SU-DHL-6 (cell line): ENCODE data around the gene GGN.

Source experiments
- H2AFZ ChIP-seq: fragments of 200-600 bp; sonication (generic); 2 replicates; pipeline ENCODE4 v1.6.1; 2014; ENCODE audit warnings: low read depth, mild to moderate bottlenecking, moderate library complexity, mixed read lengths, antibody characterized with exemption, low read length; ENCODE audit not compliant: severe bottlenecking
- H3F3A ChIP-seq: fragments of 200-600 bp; shearing (Covaris generic); 2 replicates; pipeline ENCODE4 v1.6.0; 2016; ENCODE audit warnings: antibody characterized with exemption, mild to moderate bottlenecking; ENCODE audit not compliant: insufficient read depth
- H3K27ac ChIP-seq: fragments of 200-600 bp; sonication (generic); 2 replicates; pipeline ENCODE4 v1.5.1; 2016; ENCODE audit warnings: low read depth, mild to moderate bottlenecking, low read length, moderate library complexity, mixed read lengths
- H3K27me3 ChIP-seq: fragments of 200-600 bp; sonication (generic), shearing (Covaris generic); 2 replicates; pipeline ENCODE4 v1.6.0; 2014; ENCODE audit warnings: mild to moderate bottlenecking, low read length
- H3K36me3 ChIP-seq: fragments of 200-600 bp; sonication (generic); 2 replicates; pipeline ENCODE4 v1.6.1; 2014; ENCODE audit warnings: mild to moderate bottlenecking, low read length, mixed read lengths
- H3K4me2 ChIP-seq: fragments of 300-600, 200-600 bp; shearing (Covaris generic), sonication (generic); 2 replicates; pipeline ENCODE4 v1.6.0; 2014; ENCODE audit warnings: low read length, low read depth, mild to moderate bottlenecking; ENCODE audit not compliant: poor library complexity, severe bottlenecking
- H3K4me3 ChIP-seq: fragments of 200-600 bp; sonication (generic); 2 replicates; pipeline ENCODE4 v1.5.1; 2014; ENCODE audit warnings: antibody characterized with exemption, low read length, mild to moderate bottlenecking, mixed read lengths; ENCODE audit not compliant: insufficient read depth, poor library complexity, severe bottlenecking
- H3K79me2 ChIP-seq: fragments of 200-600 bp; sonication (generic); 2 replicates; pipeline ENCODE4 v1.6.1; 2014; ENCODE audit warnings: mild to moderate bottlenecking, low read length, moderate library complexity; ENCODE audit not compliant: insufficient read depth
- H3K9ac ChIP-seq: fragments of 200-600 bp; sonication (generic); 2 replicates; pipeline ENCODE4 v1.7.0; 2014; ENCODE audit warnings: mild to moderate bottlenecking, low read length
- H3K9me2 ChIP-seq: fragments of 200-600 bp; sonication (generic); replicated peaks from 2 replicates; pipeline ENCODE4 v1.6.1; 2014; ENCODE audit warnings: low read length; ENCODE audit not compliant: insufficient read depth
- H3K9me3 ChIP-seq: fragments of 200-600 bp; sonication (generic); 2 replicates; pipeline ENCODE4 v1.6.1; 2014; ENCODE audit warnings: low read length, mixed read lengths; ENCODE audit not compliant: insufficient read depth
- H4K20me1 ChIP-seq: fragments of 200-600 bp; sonication (generic); 2 replicates; pipeline ENCODE4 v1.6.1; 2014; ENCODE audit warnings: low read depth, mild to moderate bottlenecking, antibody characterized with exemption, low read length, moderate library complexity, mixed read lengths
- EZH2phosphoT487 ChIP-seq: fragments of 200-600 bp; sonication (generic), shearing (Covaris generic); conservative IDR thresholded peaks from 2 replicates; pipeline ENCODE4 v1.6.1; 2018; ENCODE audit warnings: mild to moderate bottlenecking, antibody characterized with exemption, low read length, moderate library complexity, mixed read lengths
- TF ChIP-seq, protein P1 (sequence below): fragments of 200-600 bp; sonication (generic); IDR thresholded peaks from one replicate; pipeline ENCODE4 v1.5.1; 2017; ENCODE audit warnings: antibody characterized with exemption, mild to moderate bottlenecking, low read length, moderate library complexity; ENCODE audit not compliant: insufficient read depth, poor library complexity, severe bottlenecking

The GGN gene

DNA sequence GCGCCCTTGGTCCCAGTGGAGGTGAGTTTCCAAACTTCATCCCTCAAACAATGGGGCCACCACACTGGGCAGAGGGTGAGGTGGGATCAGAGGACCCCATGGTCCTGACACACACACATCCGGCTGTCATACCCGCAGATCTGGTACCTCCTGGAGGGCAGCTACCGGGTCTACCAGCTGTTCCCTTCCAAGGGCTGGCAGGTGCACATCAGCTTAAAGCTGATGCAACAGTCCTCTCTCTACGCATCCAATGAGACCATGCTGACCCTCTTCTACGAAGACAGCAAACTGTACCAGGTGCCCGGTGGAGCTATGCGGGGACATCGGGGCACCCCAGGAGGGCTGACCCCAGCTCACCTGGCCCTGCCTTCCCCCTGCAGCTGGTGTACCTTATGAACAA lies 27.5 kb downstream of the GGN start:
- no peak for TF ChIP-seq EZH2phosphoT487
- TF ChIP-seq, protein P1, sequence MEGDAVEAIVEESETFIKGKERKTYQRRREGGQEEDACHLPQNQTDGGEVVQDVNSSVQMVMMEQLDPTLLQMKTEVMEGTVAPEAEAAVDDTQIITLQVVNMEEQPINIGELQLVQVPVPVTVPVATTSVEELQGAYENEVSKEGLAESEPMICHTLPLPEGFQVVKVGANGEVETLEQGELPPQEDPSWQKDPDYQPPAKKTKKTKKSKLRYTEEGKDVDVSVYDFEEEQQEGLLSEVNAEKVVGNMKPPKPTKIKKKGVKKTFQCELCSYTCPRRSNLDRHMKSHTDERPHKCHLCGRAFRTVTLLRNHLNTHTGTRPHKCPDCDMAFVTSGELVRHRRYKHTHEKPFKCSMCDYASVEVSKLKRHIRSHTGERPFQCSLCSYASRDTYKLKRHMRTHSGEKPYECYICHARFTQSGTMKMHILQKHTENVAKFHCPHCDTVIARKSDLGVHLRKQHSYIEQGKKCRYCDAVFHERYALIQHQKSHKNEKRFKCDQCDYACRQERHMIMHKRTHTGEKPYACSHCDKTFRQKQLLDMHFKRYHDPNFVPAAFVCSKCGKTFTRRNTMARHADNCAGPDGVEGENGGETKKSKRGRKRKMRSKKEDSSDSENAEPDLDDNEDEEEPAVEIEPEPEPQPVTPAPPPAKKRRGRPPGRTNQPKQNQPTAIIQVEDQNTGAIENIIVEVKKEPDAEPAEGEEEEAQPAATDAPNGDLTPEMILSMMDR: no peak
- Histone ChIP-seq H3K27ac (no peak overlapping the region), H3K27me3 (no peaks in the 10 kb centered on the region), H2AFZ (no peak overlapping the region), H3K4me2 (no peak overlapping the region), H3K9me3 (no peaks in the 10 kb centered on the region), H3K4me3 (no peak overlapping the region), H3K36me3 (no peaks in the 10 kb centered on the region), H3K9ac (no peak overlapping the region), H4K20me1 (no peaks in the 10 kb centered on the region), H3K79me2 (no peaks in the 10 kb centered on the region), H3K9me2 (no peaks in the 10 kb centered on the region), H3F3A (no peaks in the 10 kb centered on the region)

DNA sequence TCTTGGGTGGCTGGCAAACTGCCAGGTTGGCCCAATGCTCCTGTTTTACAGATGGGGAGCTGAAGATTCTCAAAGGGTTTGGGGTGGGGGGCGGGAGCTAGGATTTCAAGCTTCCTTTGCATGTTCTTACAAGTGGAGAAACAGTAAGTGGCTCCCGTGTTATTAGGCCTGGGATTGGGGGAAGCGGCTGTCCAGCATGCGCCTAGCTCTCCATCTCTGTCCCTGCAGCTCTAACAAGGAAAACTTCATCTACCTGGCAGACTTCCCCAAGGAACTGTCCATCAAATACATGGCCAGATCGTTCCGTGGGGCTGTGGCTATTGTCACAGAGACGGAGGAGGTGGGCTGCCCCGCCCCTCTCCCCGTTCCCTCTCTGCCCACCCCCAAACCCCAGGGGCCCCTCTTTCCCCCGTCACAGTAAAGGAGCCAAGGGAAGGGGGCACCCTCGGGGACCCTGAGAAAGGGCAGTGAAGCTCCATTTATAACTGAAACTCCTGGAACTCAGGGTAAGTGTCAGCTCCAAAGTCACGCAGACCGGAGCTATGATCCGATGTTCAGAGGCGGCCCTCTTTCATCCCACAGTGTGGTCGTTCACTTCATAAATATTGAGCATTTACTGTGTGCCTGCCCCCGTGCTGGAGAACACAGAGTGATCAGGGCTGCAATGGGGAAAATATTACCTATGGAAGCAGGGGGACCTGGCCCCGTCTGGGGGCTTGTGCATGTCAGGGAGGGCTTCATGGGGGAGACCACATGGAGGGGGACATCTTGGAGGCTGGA lies 28.4 kb downstream of the GGN start:
- Histone ChIP-seq H3K4me2 (no peak overlapping the region), H3F3A (no peaks in the 10 kb centered on the region)
- TF ChIP-seq EZH2phosphoT487: no peak
- TF ChIP-seq, protein P1: no peak

DNA sequence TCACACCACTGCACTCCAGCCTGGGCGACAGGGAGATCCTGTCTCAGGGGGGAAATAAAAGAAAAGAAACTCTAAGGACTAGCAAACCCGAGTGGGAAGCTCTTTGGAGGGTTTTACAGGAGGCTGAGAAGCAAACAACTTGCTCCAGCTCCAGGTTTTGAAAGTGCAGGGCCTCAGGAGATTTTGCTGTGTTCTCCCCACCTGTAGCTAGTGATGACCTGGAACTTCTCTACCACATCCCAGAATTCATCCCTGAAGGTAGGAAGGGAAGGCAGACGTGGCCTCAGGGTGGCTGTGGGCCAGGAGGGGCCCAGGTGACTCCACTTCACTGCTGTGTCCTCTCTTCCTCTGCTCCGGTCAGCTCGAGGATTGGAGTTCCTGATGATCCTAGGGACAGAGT lies 29.8 kb downstream of the GGN start:
- no peak overlapping the region for H3K4me3 ChIP-seq
- no peaks in the 10 kb centered on the region for H3K27me3 ChIP-seq
- H3K27ac ChIP-seq: no peak overlapping the region
- H2AFZ ChIP-seq: no peak overlapping the region
- H3K36me3 ChIP-seq: no peaks in the 10 kb centered on the region
- H3K4me2 ChIP-seq: no peak overlapping the region
- no peaks in the 10 kb centered on the region for H3K9me2 ChIP-seq
- no peaks in the 10 kb centered on the region for H3F3A ChIP-seq
- H3K79me2 ChIP-seq: no peaks in the 10 kb centered on the region
- H4K20me1 ChIP-seq: no peaks in the 10 kb centered on the region
- no peak overlapping the region for H3K9ac ChIP-seq
- TF ChIP-seq, protein P1: no peak
- no peak for TF ChIP-seq EZH2phosphoT487
- H3K9me3 ChIP-seq: no peaks in the 10 kb centered on the region

More for the DNA sequence above, 28.4 kb downstream of the GGN start:
- Histone ChIP-seq H3K4me3 (no peak overlapping the region), H3K27me3 (no peaks in the 10 kb centered on the region), H3K27ac (no peak overlapping the region), H3K9ac (no peak overlapping the region), H3K9me3 (no peaks in the 10 kb centered on the region), H2AFZ (no peak overlapping the region), H3K36me3 (no peaks in the 10 kb centered on the region), H3K9me2 (no peaks in the 10 kb centered on the region), H3K79me2 (no peaks in the 10 kb centered on the region), H4K20me1 (no peaks in the 10 kb centered on the region)
